Measurements from ENCODE around the gene LTK. TPM values are rescaled to one million over a fixed set of nuclear protein-coding genes. Genes with fewer than 3 reads are reported as not detected.

LTK gene
- polyA plus RNA-seq, 6 donors from 2014 or later = 0.35 TPM; not detected in 5

- ATAC-seq (ENCODE audit: low read depth in 2 of 2) = no peak
- Mint-ChIP-seq H3K27ac (no peak overlapping the region), H3K36me3 (peaks cover 0 to 8% of the 10 kb centered on the region in 2 donors), H3K4me1 (peaks cover 13 to 17% (median 14%) of the 10 kb centered on the region in 3 donors), H3K9me3 (no peaks in the 10 kb centered on the region), H3K4me3 (peak overlapping the region in 3 of 8 donors; percentile 46 to 89 (median 50)), H3K27me3 (peaks cover 32 to 56% (median 47%) of the 10 kb centered on the region in 3 donors)
- no peak for DNase-seq
Observed at GRCh38 chr15:41491889-41492288, 21.7 kb downstream of the LTK start.

GRCh38 chr15:41490355-41490754 lies 23.3 kb downstream of the LTK start:
- no peak for DNase-seq
- Mint-ChIP-seq H3K4me1 (peaks cover 13 to 14% (median 13%) of the 10 kb centered on the region in 3 donors), H3K9me3 (no peaks in the 10 kb centered on the region), H3K27me3 (peaks cover 26 to 44% (median 40%) of the 10 kb centered on the region in 3 donors), H3K27ac (peak overlapping the region in 1 of 6 donors; percentile 21), H3K4me3 (no peak overlapping the region), H3K36me3 (peaks cover 0 to 8% of the 10 kb centered on the region in 2 donors)
- ATAC-seq (ENCODE audit: low read depth in 2 of 2) = no peak

- Mint-ChIP-seq H3K27ac (no peak overlapping the region), H3K27me3 (peaks cover 26 to 40% (median 40%) of the 10 kb centered on the region in 3 donors), H3K36me3 (peaks cover 0 to 8% of the 10 kb centered on the region in 2 donors), H3K9me3 (no peaks in the 10 kb centered on the region), H3K4me1 (peaks cover 11 to 13% (median 13%) of the 10 kb centered on the region in 3 donors), H3K4me3 (no peak overlapping the region)
- no peak for ATAC-seq (ENCODE audit: low read depth in 2 of 2)
- DNase-seq = no peak
Observed at GRCh38 chr15:41489641-41490040, 24.0 kb downstream of the LTK start.

- Mint-ChIP-seq H3K4me3 (no peak overlapping the region), H3K27ac (no peak overlapping the region), H3K9me3 (no peaks in the 10 kb centered on the region), H3K27me3 (peaks cover 23 to 37% (median 36%) of the 10 kb centered on the region in 3 donors), H3K36me3 (peaks cover 0 to 8% of the 10 kb centered on the region in 2 donors), H3K4me1 (peaks cover 21 to 23% (median 23%) of the 10 kb centered on the region in 3 donors)
- no peak for DNase-seq
- ATAC-seq (ENCODE audit: low read depth in 2 of 2) = no peak
Observed at GRCh38 chr15:41487802-41488201, 25.8 kb downstream of the LTK start.

- no peaks in the 10 kb centered on the region for H3K9me3 Mint-ChIP-seq
- peaks cover 19 to 32% (median 32%) of the 10 kb centered on the region in 3 donors for H3K27me3 Mint-ChIP-seq
- ATAC-seq (ENCODE audit: low read depth in 2 of 2) (no peak), DNase-seq (no peak)
- H3K27ac Mint-ChIP-seq = no peak overlapping the region
- H3K4me3 Mint-ChIP-seq = no peak overlapping the region
- peaks cover 0 to 8% of the 10 kb centered on the region in 2 donors for H3K36me3 Mint-ChIP-seq
- H3K4me1 Mint-ChIP-seq = peaks cover 17 to 23% (median 21%) of the 10 kb centered on the region in 3 donors
Observed at GRCh38 chr15:41487381-41487780, 26.2 kb downstream of the LTK start.

GRCh38 chr15:41486286-41486685 lies 27.3 kb downstream of the LTK start:
- ATAC-seq (ENCODE audit: low read depth in 2 of 2) = no peak
- no peaks in the 10 kb centered on the region for H3K36me3 Mint-ChIP-seq

GRCh38 chr15:41484937-41485625 lies 28.5 kb downstream of the LTK start:
- H3K27ac Mint-ChIP-seq = peak overlapping the region in 1 of 6 donors; percentile 26
- no peak for ATAC-seq (ENCODE audit: low read depth in 2 of 2)
- H3K4me3 Mint-ChIP-seq = peak overlapping the region in 1 of 8 donors; percentile 30
- DNase-seq = no peak
- no peaks in the 10 kb centered on the region for H3K9me3 Mint-ChIP-seq
- H3K36me3 Mint-ChIP-seq = peaks cover 0 to 7% of the 10 kb centered on the region in 2 donors
- peaks cover under 1 to 12% (median 9%) of the 10 kb centered on the region in 3 donors for H3K27me3 Mint-ChIP-seq
- H3K4me1 Mint-ChIP-seq = peaks cover 11 to 25% (median 21%) of the 10 kb centered on the region in 3 donors

More at GRCh38 chr15:41486286-41486685, 27.3 kb downstream of the LTK start:
- H3K9me3 Mint-ChIP-seq = no peaks in the 10 kb centered on the region
- H3K4me3 Mint-ChIP-seq = no peak overlapping the region
- peaks cover 9 to 22% (median 21%) of the 10 kb centered on the region in 3 donors for H3K27me3 Mint-ChIP-seq
- H3K4me1 Mint-ChIP-seq = peaks cover 11 to 25% (median 21%) of the 10 kb centered on the region in 3 donors
- DNase-seq = no peak
- no peak overlapping the region for H3K27ac Mint-ChIP-seq

GRCh38 chr15:41483519-41483918 lies 30.1 kb downstream of the LTK start:
- peak overlapping the region in 5 of 8 donors; percentile 20 to 71 (median 51) for H3K4me3 Mint-ChIP-seq
- DNase-seq (no peak), ATAC-seq (ENCODE audit: low read depth in 2 of 2) (peak; percentile 32 to 38)
- H3K36me3 Mint-ChIP-seq = peaks cover 7 to 8% of the 10 kb centered on the region in 2 donors
- peak overlapping the region in 2 of 6 donors; percentile 60 to 77 for H3K27ac Mint-ChIP-seq
- H3K27me3 Mint-ChIP-seq = peaks cover 0 to 9% (median 6%) of the 10 kb centered on the region in 3 donors
- no peaks in the 10 kb centered on the region for H3K9me3 Mint-ChIP-seq
- H3K4me1 Mint-ChIP-seq = peaks cover 11 to 25% (median 21%) of the 10 kb centered on the region in 3 donors

GRCh38 chr15:41483115-41483514 lies 30.5 kb downstream of the LTK start:
- no peaks in the 10 kb centered on the region for H3K9me3 Mint-ChIP-seq
- peak overlapping the region; percentile 12 to 88 (median 20) for H3K27ac Mint-ChIP-seq
- peaks cover 7 to 10% of the 10 kb centered on the region in 2 donors for H3K36me3 Mint-ChIP-seq
- peak overlapping the region in 6 of 8 donors; percentile 20 to 66 (median 46) for H3K4me3 Mint-ChIP-seq
- peaks cover 11 to 25% (median 21%) of the 10 kb centered on the region in 3 donors for H3K4me1 Mint-ChIP-seq
- DNase-seq (peak; percentile 31), ATAC-seq (ENCODE audit: low read depth in 2 of 2) (peak; percentile 91 to 95)
- peaks cover 0 to 7% (median 6%) of the 10 kb centered on the region in 3 donors for H3K27me3 Mint-ChIP-seq

- peaks cover 11 to 23% (median 21%) of the 10 kb centered on the region in 3 donors for H3K4me1 Mint-ChIP-seq
- no peaks in the 10 kb centered on the region for H3K27me3 Mint-ChIP-seq
- ATAC-seq (ENCODE audit: low read depth in 2 of 2) (no peak), DNase-seq (no peak)
- no peaks in the 10 kb centered on the region for H3K9me3 Mint-ChIP-seq
- peak overlapping the region in 4 of 6 donors; percentile 12 to 77 (median 26) for H3K27ac Mint-ChIP-seq
- peaks cover 13 to 14% of the 10 kb centered on the region in 2 donors for H3K36me3 Mint-ChIP-seq
- no peak overlapping the region for H3K4me3 Mint-ChIP-seq
Observed at GRCh38 chr15:41482110-41482877, 31.3 kb downstream of the LTK start.

GRCh38 chr15:41480396-41481140 lies 33.1 kb downstream of the LTK start:
- Mint-ChIP-seq H3K27ac (peak overlapping the region in 3 of 6 donors; percentile 32 to 82 (median 66)), H3K27me3 (no peaks in the 10 kb centered on the region), H3K4me3 (no peak overlapping the region), H3K9me3 (no peaks in the 10 kb centered on the region), H3K36me3 (peaks cover 24 to 28% of the 10 kb centered on the region in 2 donors), H3K4me1 (peaks cover 11 to 23% (median 21%) of the 10 kb centered on the region in 3 donors)
- DNase-seq (no peak), ATAC-seq (ENCODE audit: low read depth in 2 of 2) (no peak)

- H3K4me3 Mint-ChIP-seq = no peak overlapping the region
- H3K36me3 Mint-ChIP-seq = peaks cover 24 to 38% of the 10 kb centered on the region in 2 donors
- H3K9me3 Mint-ChIP-seq = no peaks in the 10 kb centered on the region
- H3K27ac Mint-ChIP-seq = no peak overlapping the region
- ATAC-seq (ENCODE audit: low read depth in 2 of 2) (no peak), DNase-seq (no peak)
- H3K27me3 Mint-ChIP-seq = no peaks in the 10 kb centered on the region
- peaks cover 0 to 2% (median 0%) of the 10 kb centered on the region in 3 donors for H3K4me1 Mint-ChIP-seq
Observed at GRCh38 chr15:41476416-41477048, 37.1 kb downstream of the LTK start.
